NB4 (cell line): ENCODE data around the gene AOC2.

ENCODE experiments used
- CTCF ChIP-seq: IDR thresholded peaks from one replicate; pipeline ENCODE4 v1.5.1; 2012; ENCODE audit warnings: low read depth, low read length
- MAX ChIP-seq: IDR thresholded peaks from 2 replicates; pipeline ENCODE4 v1.6.1; 2011; ENCODE audit warnings: low read depth, low read length

DNA sequence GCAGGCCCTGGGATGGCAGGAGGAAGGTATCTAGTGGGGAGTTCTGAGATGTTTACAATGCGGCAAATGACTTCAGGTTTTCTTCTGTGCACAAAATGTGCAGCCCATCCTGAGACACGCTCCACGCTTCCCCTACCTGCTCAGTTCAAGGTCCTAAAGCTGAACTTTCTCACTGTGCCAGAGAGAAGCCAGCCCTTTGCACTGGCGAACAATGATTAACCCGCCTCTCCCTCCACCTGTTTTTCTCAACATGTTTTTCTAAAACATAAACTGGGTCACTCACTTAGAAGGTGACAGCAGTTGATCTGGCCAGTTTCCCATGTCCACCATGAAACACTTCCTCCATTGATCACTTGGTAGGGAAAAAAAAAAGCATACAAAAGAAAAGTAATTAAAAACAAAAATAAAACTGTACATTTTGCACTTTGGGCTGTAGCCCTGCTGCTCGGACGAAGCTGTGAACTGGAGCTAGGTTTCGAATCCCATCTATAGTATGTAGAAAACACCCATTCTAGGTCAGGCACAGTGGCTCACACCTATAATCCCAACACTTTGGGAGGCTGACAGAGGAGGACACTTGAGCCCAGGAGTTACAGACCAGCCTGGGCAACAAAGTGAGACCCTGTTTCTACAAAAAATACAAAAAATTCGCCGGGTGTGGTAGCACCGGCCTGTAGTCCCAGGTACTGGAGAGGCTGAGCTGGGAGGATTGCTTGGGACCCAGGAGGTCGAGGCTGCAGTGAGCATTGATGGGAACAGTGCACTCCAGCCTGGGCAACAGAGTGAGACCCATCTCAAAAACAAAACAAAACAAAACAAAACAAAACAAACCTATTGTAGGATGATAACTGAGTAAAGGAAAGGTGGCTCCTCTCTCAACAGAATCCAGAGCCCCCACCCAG, 50.2 kb downstream of the AOC2 start:
- TF ChIP-seq MAX (no peak), CTCF (no peak)
